ENCODE measurements around the gene COL6A2. TPM values are rescaled to one million over a fixed set of nuclear protein-coding genes. Genes with fewer than 3 reads are reported as not detected.

Gene COL6A2
- polyA plus RNA-seq, 1 of the 3 experiments (the other 2 are of a cell fraction): 108 TPM

DNA sequence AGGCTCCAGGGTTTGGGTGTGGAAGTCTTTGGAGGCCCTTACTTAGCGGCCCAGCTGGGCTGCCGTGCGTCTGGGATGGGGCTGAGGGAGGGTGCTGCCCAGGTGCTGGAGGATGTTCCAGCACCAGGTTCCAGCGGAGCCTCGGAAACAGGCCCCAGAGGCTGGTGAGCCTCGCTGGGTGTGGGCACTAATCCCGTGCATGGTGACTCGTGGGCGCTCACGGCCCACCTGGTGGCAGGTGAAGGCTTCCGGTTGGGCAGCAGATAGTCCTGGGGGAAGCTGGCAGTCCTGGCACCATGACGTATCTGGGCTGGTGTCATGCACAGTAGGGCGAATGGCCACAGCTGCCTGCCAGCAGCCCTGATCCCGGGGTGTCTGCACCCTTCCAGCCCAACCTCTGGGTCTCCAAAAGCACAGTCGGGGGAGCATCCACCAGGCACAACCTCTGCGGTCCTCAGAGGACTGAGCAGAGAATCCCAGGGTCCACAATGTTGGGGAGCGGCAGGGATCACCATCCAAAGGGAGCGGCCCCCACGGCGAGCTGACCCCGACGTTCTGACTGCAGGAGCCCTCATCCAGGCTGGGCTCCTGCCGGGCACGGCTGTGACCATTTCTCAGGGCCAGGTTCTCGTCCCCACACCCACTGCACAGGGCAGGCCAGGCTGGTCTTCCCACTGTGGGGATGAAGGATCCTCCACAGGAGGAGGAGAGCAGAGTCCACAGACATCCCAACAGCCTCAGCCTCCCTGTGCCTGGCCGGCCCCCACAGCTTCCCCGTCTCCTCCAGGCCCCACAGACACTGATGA lies 32.1 kb downstream of the COL6A2 start:
- no peaks in the 10 kb centered on the region for H3F3A ChIP-seq (replicated peaks; ENCODE audit: insufficient read depth)
- no peak overlapping the region for H3K4me2 ChIP-seq
- no peak for TF ChIP-seq TAF1 (IDR thresholded peaks at IDR 0.05; ENCODE audit: borderline replicate concordance, low read depth, low read length)
- TF ChIP-seq, protein P1, sequence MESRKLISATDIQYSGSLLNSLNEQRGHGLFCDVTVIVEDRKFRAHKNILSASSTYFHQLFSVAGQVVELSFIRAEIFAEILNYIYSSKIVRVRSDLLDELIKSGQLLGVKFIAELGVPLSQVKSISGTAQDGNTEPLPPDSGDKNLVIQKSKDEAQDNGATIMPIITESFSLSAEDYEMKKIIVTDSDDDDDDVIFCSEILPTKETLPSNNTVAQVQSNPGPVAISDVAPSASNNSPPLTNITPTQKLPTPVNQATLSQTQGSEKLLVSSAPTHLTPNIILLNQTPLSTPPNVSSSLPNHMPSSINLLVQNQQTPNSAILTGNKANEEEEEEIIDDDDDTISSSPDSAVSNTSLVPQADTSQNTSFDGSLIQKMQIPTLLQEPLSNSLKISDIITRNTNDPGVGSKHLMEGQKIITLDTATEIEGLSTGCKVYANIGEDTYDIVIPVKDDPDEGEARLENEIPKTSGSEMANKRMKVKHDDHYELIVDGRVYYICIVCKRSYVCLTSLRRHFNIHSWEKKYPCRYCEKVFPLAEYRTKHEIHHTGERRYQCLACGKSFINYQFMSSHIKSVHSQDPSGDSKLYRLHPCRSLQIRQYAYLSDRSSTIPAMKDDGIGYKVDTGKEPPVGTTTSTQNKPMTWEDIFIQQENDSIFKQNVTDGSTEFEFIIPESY (IDR thresholded peaks at IDR 0.05; ENCODE audit: borderline replicate concordance, low read depth): no peak
- TF ChIP-seq MXI1 (IDR thresholded peaks at IDR 0.05; ENCODE audit: low read depth, low read length): no peak
- no peak for TF ChIP-seq RXRA (IDR thresholded peaks at IDR 0.05; ENCODE audit: borderline replicate concordance, low read depth)
- no peak for TF ChIP-seq TCF12 (IDR thresholded peaks at IDR 0.05)
- no peak for TF ChIP-seq GABPA (IDR thresholded peaks at IDR 0.05; ENCODE audit: low read depth)
- no peak overlapping the region for H3K9ac ChIP-seq
- no peaks in the 10 kb centered on the region for H3K9me2 ChIP-seq
- DNase-seq: no peak
- no peaks in the 10 kb centered on the region for H3K27me3 ChIP-seq (ENCODE audit: insufficient read depth)
- WGBS (ENCODE audit: low lambda C conversion rate): 96% methylated on average over 9 of the region's 27 CpGs
- peaks cover 0 to 41% of the 10 kb centered on the region in 2 experiments; a peak in 1 of 4 replicates for H3K4me1 ChIP-seq (ENCODE audit: control insufficient read depth in 1 of 2, insufficient read depth in 2 of 2, low read depth in 1 of 2, low read length in 1 of 2)
- peak overlapping the region in 1 of 2 experiments; percentile 31; a peak in 1 of 4 replicates for H3K27ac ChIP-seq (ENCODE audit: low read depth in 2 of 2, low read length in 1 of 2)
- peaks cover 0 to 8% of the 10 kb centered on the region in 2 experiments for H3K36me3 ChIP-seq (replicated peaks in 1 of 2; ENCODE audit: control insufficient read depth in 1 of 2, insufficient read depth in 2 of 2, low read length in 1 of 2)
- H3K79me2 ChIP-seq (ENCODE audit: insufficient read depth): no peaks in the 10 kb centered on the region
- no peak overlapping the region for H3K4me3 ChIP-seq (ENCODE audit: low read depth in 2 of 2, low read length in 1 of 2)
- no peak overlapping the region for H2AFZ ChIP-seq (ENCODE audit: low read depth)
- ChIA-PET CTCF (interaction anchor here (1.7 to 3.4 kb wide), 3 partner anchors 13 to 158 kb away, joined by 5 to 28 read pairs (median 13); no protein-coding TSS in a partner anchor), POLR2A (interaction anchor here (1.5 kb wide), 1 partner anchor 160 kb away, joined by 3 read pairs; no protein-coding TSS in a partner anchor)
- no peaks in the 10 kb centered on the region for H4K20me1 ChIP-seq (ENCODE audit: insufficient read depth)
- no peaks in the 10 kb centered on the region for H3K9me3 ChIP-seq

DNA sequence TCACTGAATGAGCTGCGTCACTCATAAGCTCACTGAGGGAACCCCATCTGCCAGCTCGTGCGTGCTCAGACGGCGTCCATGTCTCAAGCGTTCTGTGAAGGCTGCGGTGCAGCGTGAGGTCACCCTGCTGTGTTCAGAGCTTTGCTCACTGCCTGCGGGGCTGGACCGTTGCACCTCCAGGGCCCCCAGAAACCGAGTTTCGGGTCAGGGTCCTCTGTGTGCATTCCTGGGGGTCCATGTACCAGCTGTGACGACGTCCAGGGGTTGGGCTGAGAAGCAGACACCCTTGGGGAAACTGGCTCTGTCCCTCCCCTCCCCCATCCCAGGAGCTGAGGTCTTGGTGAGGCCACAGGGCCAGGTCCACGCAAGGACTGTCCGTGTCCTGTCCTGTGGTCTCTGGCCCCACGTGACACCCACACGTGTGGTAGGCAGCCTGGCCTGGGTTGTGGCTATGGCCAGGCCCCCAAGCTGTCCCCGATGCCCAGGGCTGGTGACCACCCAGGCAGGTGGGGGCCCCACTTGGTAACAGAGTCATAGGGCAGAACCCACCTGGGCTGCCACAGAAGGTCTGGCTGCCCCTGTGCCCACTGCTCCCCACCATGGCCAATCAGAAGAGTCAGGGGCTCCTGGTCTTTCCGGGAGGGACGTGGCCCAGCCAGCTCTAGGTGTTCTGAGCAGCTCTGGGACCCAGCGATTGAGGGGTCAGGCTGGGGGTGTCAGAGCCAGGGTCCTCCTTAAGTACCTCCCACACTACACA lies 33.1 kb downstream of the COL6A2 start:
- H3K36me3 ChIP-seq (replicated peaks in 1 of 2; ENCODE audit: control insufficient read depth in 1 of 2, insufficient read depth in 2 of 2, low read length in 1 of 2): peaks cover 0 to 6% of the 10 kb centered on the region in 2 experiments
- H3K27me3 ChIP-seq (ENCODE audit: insufficient read depth): no peaks in the 10 kb centered on the region
- H3F3A ChIP-seq (replicated peaks; ENCODE audit: insufficient read depth): no peaks in the 10 kb centered on the region
- no peaks in the 10 kb centered on the region for H4K20me1 ChIP-seq (ENCODE audit: insufficient read depth)
- H3K4me2 ChIP-seq: no peak overlapping the region
- 94% methylated on average over 7 of the region's 22 CpGs for WGBS (ENCODE audit: low lambda C conversion rate)
- TF ChIP-seq RCOR1 (IDR thresholded peaks at IDR 0.05; ENCODE audit: low read length) (no peak), ELF1 (IDR thresholded peaks at IDR 0.05) (no peak), GATA2 (CRISPR knock-in tag; IDR thresholded peaks at IDR 0.05) (no peak), MXI1 (IDR thresholded peaks at IDR 0.05; ENCODE audit: low read depth, low read length) (no peak), CHD2 (IDR thresholded peaks at IDR 0.05; ENCODE audit: low read length, partially characterized antibody) (no peak), EP300 (IDR thresholded peaks at IDR 0.05; ENCODE audit: borderline replicate concordance in 1 of 2, low read depth in 1 of 2, low read length in 1 of 2) (no peak)
- TF ChIP-seq, protein P2, sequence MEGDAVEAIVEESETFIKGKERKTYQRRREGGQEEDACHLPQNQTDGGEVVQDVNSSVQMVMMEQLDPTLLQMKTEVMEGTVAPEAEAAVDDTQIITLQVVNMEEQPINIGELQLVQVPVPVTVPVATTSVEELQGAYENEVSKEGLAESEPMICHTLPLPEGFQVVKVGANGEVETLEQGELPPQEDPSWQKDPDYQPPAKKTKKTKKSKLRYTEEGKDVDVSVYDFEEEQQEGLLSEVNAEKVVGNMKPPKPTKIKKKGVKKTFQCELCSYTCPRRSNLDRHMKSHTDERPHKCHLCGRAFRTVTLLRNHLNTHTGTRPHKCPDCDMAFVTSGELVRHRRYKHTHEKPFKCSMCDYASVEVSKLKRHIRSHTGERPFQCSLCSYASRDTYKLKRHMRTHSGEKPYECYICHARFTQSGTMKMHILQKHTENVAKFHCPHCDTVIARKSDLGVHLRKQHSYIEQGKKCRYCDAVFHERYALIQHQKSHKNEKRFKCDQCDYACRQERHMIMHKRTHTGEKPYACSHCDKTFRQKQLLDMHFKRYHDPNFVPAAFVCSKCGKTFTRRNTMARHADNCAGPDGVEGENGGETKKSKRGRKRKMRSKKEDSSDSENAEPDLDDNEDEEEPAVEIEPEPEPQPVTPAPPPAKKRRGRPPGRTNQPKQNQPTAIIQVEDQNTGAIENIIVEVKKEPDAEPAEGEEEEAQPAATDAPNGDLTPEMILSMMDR (IDR thresholded peaks at IDR 0.05): no peak
- TF ChIP-seq, protein P3, sequence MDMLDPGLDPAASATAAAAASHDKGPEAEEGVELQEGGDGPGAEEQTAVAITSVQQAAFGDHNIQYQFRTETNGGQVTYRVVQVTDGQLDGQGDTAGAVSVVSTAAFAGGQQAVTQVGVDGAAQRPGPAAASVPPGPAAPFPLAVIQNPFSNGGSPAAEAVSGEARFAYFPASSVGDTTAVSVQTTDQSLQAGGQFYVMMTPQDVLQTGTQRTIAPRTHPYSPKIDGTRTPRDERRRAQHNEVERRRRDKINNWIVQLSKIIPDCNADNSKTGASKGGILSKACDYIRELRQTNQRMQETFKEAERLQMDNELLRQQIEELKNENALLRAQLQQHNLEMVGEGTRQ (IDR thresholded peaks at IDR 0.05; ENCODE audit: borderline replicate concordance, low read depth, low read length): no peak
- H3K9me2 ChIP-seq: no peaks in the 10 kb centered on the region
- H3K9me3 ChIP-seq: no peaks in the 10 kb centered on the region
- peaks cover 0 to 41% of the 10 kb centered on the region in 2 experiments; a peak in 1 of 4 replicates for H3K4me1 ChIP-seq (ENCODE audit: control insufficient read depth in 1 of 2, insufficient read depth in 2 of 2, low read depth in 1 of 2, low read length in 1 of 2)
- H3K4me3 ChIP-seq (ENCODE audit: low read depth in 2 of 2, low read length in 1 of 2): no peak overlapping the region
- no peaks in the 10 kb centered on the region for H3K79me2 ChIP-seq (ENCODE audit: insufficient read depth)
- H3K9ac ChIP-seq: no peak overlapping the region
- POLR2A ChIA-PET: no interaction called here
- no peak for DNase-seq
- H3K27ac ChIP-seq (ENCODE audit: low read depth in 2 of 2, low read length in 1 of 2): no peak overlapping the region; a peak in 1 of 4 replicates
- H2AFZ ChIP-seq (ENCODE audit: low read depth): no peak overlapping the region
- CTCF ChIA-PET: interaction anchor here (0.7 to 3.4 kb wide), 3 partner anchors 12 to 575 kb away, joined by 3 to 28 read pairs (median 5); no protein-coding TSS in a partner anchor

All from SK-N-SH (cell line).